ENCODE data around the gene XIRP2.
"Not testable (repeated sequence)": the region's sequence is repeated elsewhere in the genome, so short reads cannot be mapped to it uniquely, and the experiment has no call there.

XIRP2 gene

DNA sequence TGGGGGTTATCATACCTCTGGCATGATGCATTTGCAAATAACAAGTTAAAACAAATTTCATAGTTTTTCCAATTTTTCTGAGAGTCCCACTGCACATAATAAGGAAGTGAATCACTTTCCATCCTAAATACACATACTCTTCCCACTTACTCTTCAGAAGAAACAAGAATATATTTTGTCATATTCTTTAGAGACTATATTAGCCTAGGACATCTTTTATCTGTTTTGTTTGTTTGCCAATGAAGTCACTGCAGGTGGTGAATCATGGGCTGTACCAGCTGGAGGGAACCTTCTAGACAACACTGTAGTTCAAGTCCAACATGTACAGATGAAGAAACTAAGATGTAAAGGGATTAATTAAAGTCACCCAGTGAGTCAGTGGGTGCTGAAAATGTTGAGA is 116.8 kb downstream of the XIRP2 start:
- TF ChIP-seq CTCF (IDR thresholded peaks at IDR 0.05; ENCODE audit: borderline replicate concordance, control extremely low read depth, extremely low read depth, insufficient read depth, missing control alignments), result no peak
- DNase-seq (ENCODE audit: low spot score), result no peak
- in situ Hi-C loops (cut with MboI; ENCODE audit: low sequenced_read_pairs, unreplicated experiment), result no loop called here

DNA sequence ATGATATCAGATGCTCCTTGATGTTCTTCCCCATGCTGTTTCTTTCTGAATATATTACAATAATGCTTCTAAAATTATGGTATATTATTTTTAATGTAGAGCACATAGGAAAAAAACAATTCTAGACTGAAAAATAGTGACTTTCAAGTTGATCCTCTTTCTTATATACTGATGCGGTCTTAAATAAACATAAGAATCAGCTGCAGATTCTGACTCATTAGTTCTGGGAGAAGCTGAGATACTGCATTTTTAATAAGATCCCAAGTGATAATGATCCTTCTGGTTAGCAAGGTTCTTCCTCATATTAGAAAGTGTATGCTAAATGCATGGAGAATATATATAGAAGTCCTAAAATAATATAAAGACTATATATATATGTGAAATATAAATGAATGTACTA is 124.9 kb downstream of the XIRP2 start:
- no peak for DNase-seq (ENCODE audit: low spot score)
- in situ Hi-C loops (cut with MboI; ENCODE audit: low sequenced_read_pairs, unreplicated experiment), result no loop called here

GRCh38 chr2:167015806-167016205 is 127.5 kb downstream of the XIRP2 start:
- TF ChIP-seq CTCF (IDR thresholded peaks at IDR 0.05; ENCODE audit: borderline replicate concordance, control extremely low read depth, extremely low read depth, insufficient read depth, missing control alignments), result no peak
- in situ Hi-C loops (cut with MboI; ENCODE audit: low sequenced_read_pairs, unreplicated experiment), result no loop called here
- no peak for DNase-seq (ENCODE audit: low spot score)

More for the DNA sequence above, 124.9 kb downstream of the XIRP2 start:
- no peak for TF ChIP-seq CTCF (IDR thresholded peaks at IDR 0.05; ENCODE audit: borderline replicate concordance, control extremely low read depth, extremely low read depth, insufficient read depth, missing control alignments)

GRCh38 chr2:167017021-167017420 is 128.7 kb downstream of the XIRP2 start:
- no peak for TF ChIP-seq CTCF (IDR thresholded peaks at IDR 0.05; ENCODE audit: borderline replicate concordance, control extremely low read depth, extremely low read depth, insufficient read depth, missing control alignments)
- in situ Hi-C loops (cut with MboI; ENCODE audit: low sequenced_read_pairs, unreplicated experiment), result no loop called here
- DNase-seq (ENCODE audit: low spot score), result no peak

- DNase-seq (ENCODE audit: low spot score), result no peak
- no peak for TF ChIP-seq CTCF (IDR thresholded peaks at IDR 0.05; ENCODE audit: borderline replicate concordance, control extremely low read depth, extremely low read depth, insufficient read depth, missing control alignments)
- in situ Hi-C loops (cut with MboI; ENCODE audit: low sequenced_read_pairs, unreplicated experiment), result no loop called here
Measured at GRCh38 chr2:167018590-167018989, 130.3 kb downstream of the XIRP2 start.

DNA sequence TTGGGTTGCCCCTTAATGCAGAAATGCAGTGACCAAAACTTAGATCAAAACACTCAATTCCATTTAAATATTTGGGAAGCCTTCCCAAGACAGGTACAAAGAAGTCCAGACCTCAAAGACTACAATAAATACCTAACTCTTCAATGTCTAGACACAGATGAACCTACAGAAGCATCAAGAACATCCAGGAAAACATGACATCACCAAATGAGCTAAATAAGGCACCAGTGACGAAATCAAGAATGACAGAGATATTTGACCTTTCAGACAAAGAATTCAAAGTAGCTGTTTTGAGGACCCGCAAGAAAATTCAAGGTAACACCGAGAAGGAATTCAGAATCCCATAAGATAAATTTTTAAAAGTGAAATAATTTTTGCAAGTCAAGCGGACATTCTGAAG is 140.2 kb downstream of the XIRP2 start:
- in situ Hi-C loops (cut with MboI; ENCODE audit: low sequenced_read_pairs, unreplicated experiment), result no loop called here
- no peak for DNase-seq (ENCODE audit: low spot score)
- no peak for TF ChIP-seq CTCF (IDR thresholded peaks at IDR 0.05; ENCODE audit: borderline replicate concordance, control extremely low read depth, extremely low read depth, insufficient read depth, missing control alignments)

- DNase-seq (ENCODE audit: low spot score); in situ Hi-C loops (cut with MboI; ENCODE audit: low sequenced_read_pairs, unreplicated experiment): not testable (repeated sequence)
Measured at GRCh38 chr2:167034976-167035375, 146.7 kb downstream of the XIRP2 start.

Data from GM13976 (cell line).